ENCODE data around the gene SPTLC1.

DNA sequence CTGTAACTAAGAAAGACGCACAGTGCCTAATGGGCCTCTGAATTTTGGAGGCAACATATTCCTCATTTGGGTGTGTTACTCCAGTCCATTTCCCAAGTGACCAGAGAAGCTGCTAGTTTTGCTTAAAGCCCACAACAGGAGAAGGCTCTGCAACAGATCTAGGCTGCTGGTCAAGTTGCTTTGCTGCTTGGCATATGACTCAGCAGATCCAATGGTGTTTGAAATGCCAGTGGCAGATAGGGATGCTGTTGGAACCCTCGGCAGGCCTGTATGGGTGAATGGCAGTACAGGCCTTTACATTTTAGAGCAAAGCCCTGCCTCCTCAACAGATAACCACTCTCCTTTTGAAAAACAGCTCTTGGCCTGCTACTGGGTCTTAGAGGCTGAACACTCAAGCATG, 129.0 kb downstream of the SPTLC1 start:
- no peak for TF ChIP-seq POLR2AphosphoS5 (IDR thresholded peaks at IDR 0.05)
- TF ChIP-seq, protein P1, sequence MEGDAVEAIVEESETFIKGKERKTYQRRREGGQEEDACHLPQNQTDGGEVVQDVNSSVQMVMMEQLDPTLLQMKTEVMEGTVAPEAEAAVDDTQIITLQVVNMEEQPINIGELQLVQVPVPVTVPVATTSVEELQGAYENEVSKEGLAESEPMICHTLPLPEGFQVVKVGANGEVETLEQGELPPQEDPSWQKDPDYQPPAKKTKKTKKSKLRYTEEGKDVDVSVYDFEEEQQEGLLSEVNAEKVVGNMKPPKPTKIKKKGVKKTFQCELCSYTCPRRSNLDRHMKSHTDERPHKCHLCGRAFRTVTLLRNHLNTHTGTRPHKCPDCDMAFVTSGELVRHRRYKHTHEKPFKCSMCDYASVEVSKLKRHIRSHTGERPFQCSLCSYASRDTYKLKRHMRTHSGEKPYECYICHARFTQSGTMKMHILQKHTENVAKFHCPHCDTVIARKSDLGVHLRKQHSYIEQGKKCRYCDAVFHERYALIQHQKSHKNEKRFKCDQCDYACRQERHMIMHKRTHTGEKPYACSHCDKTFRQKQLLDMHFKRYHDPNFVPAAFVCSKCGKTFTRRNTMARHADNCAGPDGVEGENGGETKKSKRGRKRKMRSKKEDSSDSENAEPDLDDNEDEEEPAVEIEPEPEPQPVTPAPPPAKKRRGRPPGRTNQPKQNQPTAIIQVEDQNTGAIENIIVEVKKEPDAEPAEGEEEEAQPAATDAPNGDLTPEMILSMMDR (IDR thresholded peaks at IDR 0.05) = no peak
